ENCODE results near the gene SCNN1G.
"Not testable (repeated sequence)": the region's sequence is repeated elsewhere in the genome, so short reads cannot be mapped to it uniquely, and the experiment has no call there.

SCNN1G gene

GRCh38 chr16:23182679-23183542 lies at the start of gene SCNN1G:
Gene SCNN1G, plus strand, starts transcription at chr16:23182745. Its CDS starts 3,527 bp downstream, at chr16:23186272.
- DNase-seq (ENCODE audit: low spot score): no peak

- DNase-seq (ENCODE audit: low spot score): no peak
These were observed 49.6 kb upstream of the SCNN1G start for GRCh38 chr16:23132775-23133463.

- no peak for DNase-seq (ENCODE audit: low spot score)
These were observed 48.3 kb upstream of the SCNN1G start for GRCh38 chr16:23134274-23134673.

GRCh38 chr16:23137256-23137655 lies 45.3 kb upstream of the SCNN1G start:
- no peak for DNase-seq (ENCODE audit: low spot score)

GRCh38 chr16:23137818-23138217 lies 44.7 kb upstream of the SCNN1G start:
- no peak for DNase-seq (ENCODE audit: low spot score)

GRCh38 chr16:23140107-23140506 lies 42.4 kb upstream of the SCNN1G start:
- DNase-seq (ENCODE audit: low spot score): no peak

- no peak for DNase-seq (ENCODE audit: low spot score)
These were observed 41.5 kb upstream of the SCNN1G start for GRCh38 chr16:23141033-23141432.

GRCh38 chr16:23141500-23141899 lies 41.0 kb upstream of the SCNN1G start:
- no peak for DNase-seq (ENCODE audit: low spot score)

GRCh38 chr16:23141959-23142740 lies 40.4 kb upstream of the SCNN1G start:
- DNase-seq (ENCODE audit: low spot score): no peak

- no peak for DNase-seq (ENCODE audit: low spot score)
These were observed 39.2 kb upstream of the SCNN1G start for GRCh38 chr16:23143391-23143790.

- DNase-seq (ENCODE audit: low spot score): not testable (repeated sequence)
These were observed 38.2 kb upstream of the SCNN1G start for GRCh38 chr16:23144393-23144792.

- DNase-seq (ENCODE audit: low spot score): no peak
These were observed 37.4 kb upstream of the SCNN1G start for GRCh38 chr16:23145186-23145585.

- no peak for DNase-seq (ENCODE audit: low spot score)
These were observed 36.9 kb upstream of the SCNN1G start for GRCh38 chr16:23145608-23146007.

- DNase-seq (ENCODE audit: low spot score): no peak
These were observed 35.5 kb upstream of the SCNN1G start for GRCh38 chr16:23146877-23147601.

- no peak for DNase-seq (ENCODE audit: low spot score)
These were observed 34.9 kb upstream of the SCNN1G start for GRCh38 chr16:23147666-23148065.

- DNase-seq (ENCODE audit: low spot score): no peak
These were observed 34.4 kb upstream of the SCNN1G start for GRCh38 chr16:23148166-23148512.

GRCh38 chr16:23148513-23149266 lies 33.9 kb upstream of the SCNN1G start:
- peak; percentile 43 for DNase-seq (ENCODE audit: low spot score)

- peak; percentile 90 for DNase-seq (ENCODE audit: low spot score)
These were observed 33.1 kb upstream of the SCNN1G start, which contains the start of gene USP31 for GRCh38 chr16:23149267-23149992. Gene USP31, minus strand, starts transcription at chr16:23149452. Its CDS starts 182 bp downstream, at chr16:23149270.

GRCh38 chr16:23149993-23150364 lies 32.6 kb upstream of the SCNN1G start:
- DNase-seq (ENCODE audit: low spot score): no peak

- DNase-seq (ENCODE audit: low spot score): no peak
These were observed 30.0 kb upstream of the SCNN1G start for GRCh38 chr16:23152386-23153178.

Measured in CD4-positive, alpha-beta T cell treated with Interleukin-2 at 100 ng/mL for 4 hours (primary cell).